GM03348 (cell line): ENCODE results near the gene HNRNPUL2.
A peak's percentile ranks its signal among the peaks of the same experiment; 100 is the strongest.
"Not testable (repeated sequence)": the region's sequence is repeated elsewhere in the genome, so short reads cannot be mapped to it uniquely, and the experiment has no call there.

Experiments
- DNase-seq: peaks from one replicate; pipeline ENCODE4 v3.0.0; 2012; ENCODE audit warnings: low spot score

Gene HNRNPUL2

GRCh38 chr11:62727165-62727871 lies at the start of gene HNRNPUL2:
HNRNPUL2 (minus strand) TSS chr11:62727457; CDS start chr11:62727156, 301 bp downstream.
- DNase-seq, result peak; percentile 97

- DNase-seq, result no peak
Observed at GRCh38 chr11:62775646-62776045, 48.4 kb upstream of the HNRNPUL2 start.

- no peak for DNase-seq
Observed at GRCh38 chr11:62774407-62774806, 47.1 kb upstream of the HNRNPUL2 start.

GRCh38 chr11:62771144-62772021 lies 44.1 kb upstream of the HNRNPUL2 start, which contains the start of gene TAF6L:
TAF6L (plus strand) TSS chr11:62771396; CDS start chr11:62775784, 4,388 bp downstream.
- peak; percentile 97 for DNase-seq

DNA sequence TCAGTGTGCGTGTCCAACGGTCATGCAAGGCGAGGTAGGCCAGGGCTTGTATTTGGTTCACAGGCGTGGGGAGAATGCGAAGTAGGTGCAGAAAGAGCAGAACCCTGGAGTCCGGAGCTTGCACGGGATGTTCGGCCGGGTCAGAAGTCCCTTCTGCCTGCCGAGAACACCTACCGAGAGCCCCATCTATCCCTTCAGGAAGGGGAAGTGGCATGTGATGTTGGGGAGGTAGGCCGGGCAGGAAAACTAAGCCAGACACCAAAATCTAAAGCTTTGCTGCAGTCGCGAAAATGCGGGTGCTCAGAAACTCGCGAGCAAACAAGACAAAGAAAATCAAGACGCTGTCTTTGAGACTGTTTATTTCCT lies 43.5 kb upstream of the HNRNPUL2 start:
- DNase-seq, result peak; percentile 30

GRCh38 chr11:62760867-62761227 lies 33.6 kb upstream of the HNRNPUL2 start:
- not testable (repeated sequence) for DNase-seq

GRCh38 chr11:62757846-62758788 lies 30.9 kb upstream of the HNRNPUL2 start:
- DNase-seq, result no peak

DNA sequence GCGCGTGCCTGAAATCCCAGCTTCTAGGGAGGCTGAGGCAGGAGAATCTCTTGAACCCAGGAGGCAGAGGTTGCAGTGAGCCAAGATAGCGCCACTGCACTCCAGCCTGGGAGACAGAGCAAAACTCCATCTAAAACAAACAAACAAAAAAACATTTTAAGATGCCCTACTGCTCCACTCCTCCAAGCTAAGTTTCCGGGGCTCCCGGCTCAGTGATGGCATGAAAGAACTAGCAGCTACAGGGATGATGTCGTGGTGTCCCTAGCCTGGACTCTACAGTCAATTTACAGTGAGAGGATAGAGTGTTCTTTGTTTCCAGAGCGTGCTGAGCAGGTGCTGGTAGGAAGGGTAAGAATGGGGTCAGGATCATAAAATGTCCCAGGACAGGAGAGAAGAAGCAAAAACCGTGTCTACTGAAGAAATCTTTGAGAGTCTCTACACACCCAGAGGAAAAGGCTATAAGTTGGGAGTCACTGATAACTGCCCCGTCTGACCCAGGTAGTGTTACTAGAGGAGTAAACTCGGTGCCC lies 27.9 kb upstream of the HNRNPUL2 start:
- DNase-seq, result no peak

DNA sequence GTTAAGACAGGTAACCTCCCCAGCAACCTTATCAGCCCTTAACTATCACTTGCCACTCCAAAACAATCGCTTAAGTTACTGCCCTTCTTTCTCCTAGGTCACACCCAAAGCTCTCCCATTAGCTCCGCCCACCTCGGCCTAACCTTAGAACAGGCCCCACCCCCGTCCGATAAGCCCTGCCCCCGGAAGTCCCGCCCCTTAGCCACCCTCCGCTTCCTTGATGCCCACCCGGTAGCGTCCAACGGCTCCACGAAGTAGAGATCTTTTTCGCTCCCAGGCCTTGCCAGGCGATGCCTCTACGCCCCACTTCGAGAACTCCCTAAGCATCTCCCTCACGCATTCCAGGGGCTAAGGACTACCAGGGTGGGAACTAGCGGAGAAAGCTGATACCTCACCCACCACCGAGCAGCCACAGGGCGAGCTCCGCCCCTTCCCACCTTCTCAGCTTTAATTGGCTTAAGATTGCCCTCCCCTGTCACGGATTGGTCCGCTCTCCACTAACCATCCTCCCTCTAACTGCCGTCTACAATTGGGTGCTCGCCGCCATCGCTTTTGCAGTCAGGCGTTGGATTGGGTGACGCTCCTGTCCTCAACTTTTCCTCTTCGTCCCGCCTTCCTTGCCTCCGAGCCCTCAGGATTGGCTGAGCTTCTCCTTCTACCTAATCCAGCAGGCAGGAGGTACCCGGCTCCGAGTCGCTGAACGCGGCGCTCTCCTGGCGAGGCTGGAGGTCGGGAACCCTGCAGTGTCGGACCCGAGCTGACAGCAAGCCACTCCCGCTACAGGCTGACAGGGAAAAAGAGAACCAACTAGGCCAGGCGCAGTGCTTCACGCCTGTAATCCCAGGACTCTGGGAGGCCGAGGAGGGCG lies 26.7 kb upstream of the HNRNPUL2 start, which contains the start of gene ZBTB3:
Gene ZBTB3, minus strand, starts transcription at position 425 of the 868 bp plus-strand sequence. CDS start 496 bp downstream, outside the sequence.
- DNase-seq, result peak; percentile 97

- DNase-seq, result no peak
Observed at GRCh38 chr11:62752994-62753735, 25.9 kb upstream of the HNRNPUL2 start.

DNA sequence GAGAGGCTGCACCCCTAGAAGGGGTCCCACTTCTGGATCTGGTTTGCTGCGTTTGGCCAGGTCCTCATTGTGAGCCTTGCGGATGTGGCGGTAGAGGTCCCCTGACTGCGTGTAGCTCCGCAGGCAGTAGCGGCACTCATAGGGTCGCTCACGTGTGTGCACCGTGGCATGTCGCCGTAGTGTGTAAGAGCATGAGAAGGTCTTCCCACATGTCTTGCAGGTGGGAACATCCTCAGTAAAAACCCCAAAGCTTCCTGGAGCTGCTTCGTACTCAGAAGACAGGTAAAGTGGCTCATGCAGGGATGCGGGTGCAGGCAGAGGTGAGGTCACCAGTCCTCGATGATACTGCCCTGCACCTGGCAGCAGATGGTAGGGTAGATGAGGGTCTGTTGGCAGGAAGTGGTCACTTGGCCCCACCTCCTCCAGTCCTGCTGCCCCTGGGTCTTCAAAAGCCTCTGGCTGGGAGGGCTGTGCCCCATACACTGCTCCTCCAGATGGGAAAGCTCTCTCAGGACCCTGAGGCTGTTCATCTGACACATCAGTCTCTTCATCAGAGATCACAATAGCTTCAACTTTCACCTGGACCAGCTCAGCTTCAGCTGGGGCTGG lies 25.0 kb upstream of the HNRNPUL2 start:
- no peak for DNase-seq

- not testable (repeated sequence) for DNase-seq
Observed at GRCh38 chr11:62749931-62750330, 22.7 kb upstream of the HNRNPUL2 start.

- DNase-seq, result no peak
Observed at GRCh38 chr11:62747475-62748160, 20.4 kb upstream of the HNRNPUL2 start.

DNA sequence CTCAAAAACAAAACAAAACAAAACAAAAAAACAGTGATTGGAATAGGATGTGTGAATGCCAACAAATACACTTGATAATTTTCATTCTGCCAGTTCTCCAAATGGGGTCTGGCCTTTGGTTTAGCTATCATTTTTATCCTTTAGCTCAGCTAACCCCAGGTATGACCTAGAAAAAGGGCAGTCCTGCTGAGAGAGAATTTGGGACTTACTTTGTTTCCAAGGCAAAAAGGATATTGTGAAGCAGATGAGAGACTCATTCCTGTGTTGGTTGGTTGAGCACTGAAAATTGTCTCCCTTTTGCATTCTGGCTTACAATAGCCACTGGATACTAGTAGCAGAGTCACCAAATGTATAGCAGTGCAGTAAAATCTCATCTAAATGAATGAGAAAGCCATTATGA lies 9.9 kb upstream of the HNRNPUL2 start:
- DNase-seq, result no peak

- DNase-seq, result no peak
Observed at GRCh38 chr11:62732830-62733229, 5.6 kb upstream of the HNRNPUL2 start.

GRCh38 chr11:62730076-62730475 lies 2.8 kb upstream of the HNRNPUL2 start:
- not testable (repeated sequence) for DNase-seq

DNA sequence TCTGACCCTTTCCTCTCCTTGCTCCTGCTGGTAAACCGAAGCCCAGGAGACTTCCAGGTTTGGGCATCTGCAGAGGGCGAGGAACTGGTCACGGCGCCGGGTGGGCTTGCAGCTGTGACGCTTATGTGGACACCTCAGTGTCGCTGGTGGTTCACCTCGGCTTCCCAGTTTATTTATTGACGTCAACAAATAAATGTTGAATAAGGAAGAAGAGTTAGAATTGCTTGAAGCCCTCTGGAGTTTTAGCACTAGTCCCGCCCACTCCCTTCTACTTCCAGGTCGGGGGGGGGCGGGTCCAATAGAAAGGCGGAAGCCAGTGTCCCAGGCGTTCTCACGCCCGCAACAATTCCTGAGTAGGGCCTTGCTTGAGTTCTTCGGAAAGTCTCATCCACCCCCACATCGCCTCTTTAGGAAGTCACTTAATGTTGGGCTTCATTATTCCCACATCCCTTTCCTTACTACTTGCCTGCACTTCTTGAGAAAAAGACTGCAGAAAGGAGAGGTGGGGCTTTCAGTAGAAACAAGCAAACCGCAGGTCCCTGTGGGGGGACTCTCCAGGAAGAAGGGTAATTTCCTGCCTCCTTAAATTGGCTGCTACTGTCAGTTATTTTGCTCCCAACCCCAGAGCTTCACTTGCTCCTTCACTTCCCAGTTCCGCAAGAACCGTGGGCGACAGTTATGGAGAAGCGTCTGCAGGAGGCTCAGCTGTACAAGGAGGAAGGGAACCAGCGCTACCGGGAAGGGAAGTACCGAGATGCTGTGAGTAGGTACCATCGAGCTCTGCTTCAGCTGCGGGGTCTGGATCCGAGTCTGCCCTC lies 1.1 kb upstream of the HNRNPUL2 start, which contains the start of gene TTC9C:
Gene TTC9C, plus strand, starts transcription at position 316 of the 818 bp plus-strand sequence. Its CDS starts 363 bp downstream, at position 679.
- peak; percentile 87 for DNase-seq

DNA sequence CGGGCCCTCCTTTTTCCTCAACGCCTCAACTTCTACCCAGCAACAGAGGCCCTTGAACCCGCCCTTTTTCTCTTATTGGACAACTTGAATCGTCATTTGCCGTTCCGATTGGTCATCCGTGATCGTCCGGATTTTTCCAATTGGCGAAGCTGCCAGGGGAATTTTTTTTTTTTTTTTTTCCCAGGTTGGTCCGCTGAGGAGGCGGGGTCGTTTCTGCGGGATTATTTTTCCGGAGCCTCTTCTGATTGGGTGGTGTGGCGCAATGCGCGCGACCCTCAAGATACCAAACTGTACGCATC lies 564 bp upstream of the HNRNPUL2 start:
- peak; percentile 92 for DNase-seq
